GM10248 (cell line): ENCODE results near the gene GLIPR1L1.

ENCODE experiments used
- CTCF ChIA-PET: fragments of 300-600 bp; sonication (Branson Sonifier 250); formaldehyde crosslinking; extraction: SDS; loops from one replicate; lab custom pipeline; 2021; ENCODE audit warnings: antibody characterized with exemption; lab: Yijun Ruan, JAX
- POLR2A ChIA-PET: fragments of 350-650 bp; sonication (Branson Sonifier 250); formaldehyde crosslinking; extraction: SDS; loops from one replicate; lab custom pipeline; 2020; ENCODE audit warnings: antibody characterized with exemption; lab: Yijun Ruan, JAX
- DNase-seq: peaks from one replicate; pipeline ENCODE4 v3.0.0; 2012; ENCODE audit errors: extremely low spot score
- TF ChIP-seq, protein P1 (sequence below): IDR thresholded peaks from 2 replicates; pipeline ENCODE4 v1.5.1; 2012; ENCODE audit warnings: mild to moderate bottlenecking, low read depth; ENCODE audit errors: extremely low read depth, missing control alignments, control extremely low read depth

Gene GLIPR1L1

DNA sequence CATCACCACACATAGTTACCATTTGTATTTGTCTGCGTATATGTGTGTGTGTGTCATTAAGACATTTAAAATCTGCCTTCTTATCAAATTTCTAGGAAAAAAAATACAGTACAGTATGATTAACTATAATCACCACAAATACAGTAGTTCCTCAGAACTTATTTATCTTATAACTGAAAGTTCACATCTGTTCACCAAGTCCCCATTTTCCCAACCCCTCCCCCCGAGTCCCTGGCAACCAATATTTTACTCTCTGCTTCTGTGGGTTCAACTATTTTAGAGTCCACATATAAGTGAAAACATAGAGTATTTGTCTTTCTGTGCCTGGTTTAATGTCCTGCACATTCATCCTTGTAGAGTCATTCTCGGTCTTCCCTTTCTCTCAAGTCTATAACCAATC, 16.7 kb upstream of the GLIPR1L1 start:
- POLR2A ChIA-PET = no interaction called here
- CTCF ChIA-PET = interaction anchor here (1.3 to 1.5 kb wide), 3 partner anchors 9 to 17 kb away, joined by 3 to 4 read pairs (median 4); partner anchors contain the start of gene GLIPR1L1
- TF ChIP-seq, protein P1, sequence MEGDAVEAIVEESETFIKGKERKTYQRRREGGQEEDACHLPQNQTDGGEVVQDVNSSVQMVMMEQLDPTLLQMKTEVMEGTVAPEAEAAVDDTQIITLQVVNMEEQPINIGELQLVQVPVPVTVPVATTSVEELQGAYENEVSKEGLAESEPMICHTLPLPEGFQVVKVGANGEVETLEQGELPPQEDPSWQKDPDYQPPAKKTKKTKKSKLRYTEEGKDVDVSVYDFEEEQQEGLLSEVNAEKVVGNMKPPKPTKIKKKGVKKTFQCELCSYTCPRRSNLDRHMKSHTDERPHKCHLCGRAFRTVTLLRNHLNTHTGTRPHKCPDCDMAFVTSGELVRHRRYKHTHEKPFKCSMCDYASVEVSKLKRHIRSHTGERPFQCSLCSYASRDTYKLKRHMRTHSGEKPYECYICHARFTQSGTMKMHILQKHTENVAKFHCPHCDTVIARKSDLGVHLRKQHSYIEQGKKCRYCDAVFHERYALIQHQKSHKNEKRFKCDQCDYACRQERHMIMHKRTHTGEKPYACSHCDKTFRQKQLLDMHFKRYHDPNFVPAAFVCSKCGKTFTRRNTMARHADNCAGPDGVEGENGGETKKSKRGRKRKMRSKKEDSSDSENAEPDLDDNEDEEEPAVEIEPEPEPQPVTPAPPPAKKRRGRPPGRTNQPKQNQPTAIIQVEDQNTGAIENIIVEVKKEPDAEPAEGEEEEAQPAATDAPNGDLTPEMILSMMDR = no peak
- no peak for DNase-seq

DNA sequence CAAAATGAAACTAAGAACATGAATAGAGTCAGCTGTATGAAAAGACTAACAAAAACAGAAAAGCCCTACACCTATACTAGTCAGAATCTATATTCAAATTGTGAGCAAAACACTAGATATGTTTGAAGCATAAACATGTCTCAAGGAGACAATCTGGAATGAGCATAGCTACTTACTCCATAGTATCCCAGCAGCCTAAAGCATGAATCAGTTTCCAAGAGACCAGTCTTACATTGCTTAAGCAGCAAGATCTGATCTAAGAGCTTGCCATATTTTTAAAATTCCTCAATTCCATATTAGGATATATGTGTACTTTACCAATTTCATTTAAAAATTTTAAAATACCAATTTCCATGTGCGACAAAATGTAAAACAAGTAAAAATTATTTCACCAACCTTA, 12.0 kb upstream of the GLIPR1L1 start:
- ChIA-PET POLR2A (no interaction called here), CTCF (interaction anchor here (1.5 kb wide), 1 partner anchor 9 kb away, joined by 5 read pairs; no protein-coding TSS in a partner anchor)
- TF ChIP-seq, protein P1 = no peak
- no peak for DNase-seq

DNA sequence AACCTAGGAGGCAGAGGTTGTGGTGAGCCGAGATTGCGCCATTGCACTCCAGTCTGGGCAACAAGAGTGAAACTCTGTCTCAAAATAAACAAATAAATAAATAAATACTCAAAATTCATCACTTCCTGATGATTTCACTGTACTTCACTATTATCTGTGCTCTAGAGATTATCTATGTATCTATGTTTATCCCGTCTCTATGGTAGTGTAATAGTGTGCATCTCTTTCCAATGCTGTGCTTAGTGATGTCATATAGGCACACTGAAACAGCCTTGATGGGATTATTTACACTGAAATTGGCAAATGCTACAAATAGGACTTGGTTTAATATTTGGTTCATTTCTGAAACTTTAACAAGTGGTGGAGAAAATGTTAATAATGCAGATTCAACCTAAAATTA, 10.8 kb upstream of the GLIPR1L1 start:
- TF ChIP-seq, protein P1 = no peak
- POLR2A ChIA-PET = no interaction called here
- CTCF ChIA-PET = interaction anchor here (2.6 kb wide), 1 partner anchor 11 kb away, joined by 15 read pairs; the partner anchor contains the start of gene GLIPR1L1
- DNase-seq = no peak

DNA sequence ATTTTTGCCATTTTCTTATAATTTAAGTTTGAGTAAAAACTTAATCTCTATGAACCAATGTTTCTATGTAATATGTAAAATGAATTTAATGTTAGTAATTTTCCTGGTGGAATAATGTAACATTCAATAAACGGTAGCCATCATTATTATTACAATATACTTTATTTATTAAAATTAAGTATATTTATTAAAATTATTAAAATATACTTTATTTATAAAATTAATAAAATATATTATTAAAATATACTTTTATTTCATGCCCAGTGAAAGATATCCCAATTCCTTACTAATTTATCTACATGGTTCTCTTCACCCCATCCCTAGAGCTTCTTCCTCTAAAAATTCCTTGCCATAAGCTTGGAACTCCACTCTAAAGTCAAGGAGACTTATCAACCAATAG, 6.8 kb upstream of the GLIPR1L1 start:
- CTCF ChIA-PET = interaction anchor here (1.0 to 8.4 kb wide), 2 partner anchors 11 to 153 kb away, joined by 3 to 93 read pairs; partner anchors contain the start of gene GLIPR1
- TF ChIP-seq, protein P1 = no peak
- no peak for DNase-seq
- POLR2A ChIA-PET = no interaction called here

DNA sequence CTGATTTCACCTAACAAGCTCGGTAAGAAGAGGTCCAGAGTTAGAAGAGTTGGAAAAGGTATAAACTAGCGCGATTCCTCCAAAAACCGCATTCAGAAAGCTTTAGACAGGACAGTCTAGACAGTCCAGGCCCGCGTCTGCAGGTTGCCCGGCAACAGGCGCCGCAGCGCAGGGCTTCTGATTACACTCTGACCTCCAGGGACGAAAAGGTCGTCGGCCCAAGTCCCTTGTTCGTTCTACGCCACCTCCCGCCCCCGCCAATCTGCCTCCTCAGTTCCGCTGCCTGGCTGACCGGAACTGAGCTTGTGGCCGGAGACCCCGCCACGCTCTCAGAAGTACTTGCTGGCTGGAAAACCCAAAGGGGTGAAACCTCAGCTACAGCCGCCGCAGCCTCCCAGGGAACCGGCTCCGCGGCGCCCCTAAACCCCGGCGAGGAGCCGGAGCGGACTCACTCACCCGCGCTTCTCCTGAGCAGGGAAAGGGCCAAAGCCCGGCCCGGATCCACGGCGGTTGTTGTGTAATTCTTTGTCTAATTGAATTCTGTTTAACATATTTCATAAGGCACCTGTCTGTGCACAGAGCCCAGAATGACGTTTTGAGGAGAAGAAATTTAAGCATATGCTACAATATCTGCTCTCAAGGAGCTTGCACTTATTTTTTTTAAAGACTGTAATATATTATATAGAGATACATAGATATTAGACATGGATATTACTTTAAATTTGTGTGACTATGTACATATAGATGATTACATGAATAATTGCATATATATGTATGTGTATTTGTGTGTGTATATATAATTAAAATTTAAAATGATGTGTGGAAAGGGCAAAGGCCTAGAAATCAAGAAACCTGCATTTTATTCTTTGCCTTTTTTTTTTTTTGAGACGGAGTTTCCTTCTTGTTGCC, 4.3 kb upstream of the GLIPR1L1 start, which contains the start of gene CAPS2:
Gene CAPS2 (minus strand): TSS at position 407 of the 909 bp plus-strand sequence. CDS start 3,826 bp downstream, outside the sequence.
- TF ChIP-seq, protein P1 = no peak
- ChIA-PET CTCF (interaction anchor here (0.8 to 8.4 kb wide), 9 partner anchors 8 to 151 kb away, joined by 3 to 93 read pairs (median 3); partner anchors contain the start of genes GLIPR1 and GLIPR1L2), POLR2A (no interaction called here)
- peak; percentile 80 for DNase-seq

DNA sequence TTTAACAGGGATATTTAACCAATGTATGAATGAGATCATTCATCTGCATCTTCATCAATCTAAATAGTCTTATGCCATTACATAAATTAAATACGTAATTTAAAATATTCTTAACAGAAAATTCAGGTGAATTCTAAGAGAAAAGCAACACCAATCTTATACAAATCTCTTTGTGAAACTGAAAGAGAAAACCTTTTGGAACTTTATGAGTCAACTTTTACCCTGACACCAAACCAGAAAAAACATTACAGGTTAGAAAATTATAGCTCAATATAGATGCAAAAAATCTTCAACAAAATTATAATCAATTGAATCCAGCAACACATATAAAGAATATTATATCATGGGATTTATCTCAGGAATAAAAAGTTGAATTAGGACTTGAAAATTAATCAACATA, 3.4 kb downstream of the GLIPR1L1 start:
- CTCF ChIA-PET = interaction anchor here (0.8 to 2.3 kb wide), 5 partner anchors 8 to 146 kb away, joined by 3 to 11 read pairs (median 3); no protein-coding TSS in a partner anchor
- POLR2A ChIA-PET = no interaction called here
- DNase-seq = peak; percentile 31
- TF ChIP-seq, protein P1 = no peak
